ENCODE data around the gene PLEKHG4B.
"Not testable (repeated sequence)": the region's sequence is repeated elsewhere in the genome, so short reads cannot be mapped to it uniquely, and the experiment has no call there.

The PLEKHG4B gene

GRCh38 chr5:225334-225733 is 133.4 kb downstream of the PLEKHG4B start:
- ChIA-PET CTCF (no interaction called here), POLR2A (no interaction called here)
- DNase-seq (ENCODE audit: extremely low spot score), result no peak
- no peak for TF ChIP-seq CTCF (IDR thresholded peaks at IDR 0.05; ENCODE audit: control extremely low read depth, extremely low read depth, low read depth, missing control alignments)

GRCh38 chr5:227375-227774 is 135.4 kb downstream of the PLEKHG4B start:
- not testable (repeated sequence) for DNase-seq (ENCODE audit: extremely low spot score)
- CTCF ChIA-PET, result interaction anchor here (0.9 to 1.4 kb wide), 2 partner anchors 8 to 9 kb away, joined by 3 to 5 read pairs; partner anchors contain the start of genes CCDC127 and SDHA

GRCh38 chr5:228886-229285 is 136.9 kb downstream of the PLEKHG4B start:
- DNase-seq (ENCODE audit: extremely low spot score), result no peak
- POLR2A ChIA-PET, result no interaction called here
- no peak for TF ChIP-seq CTCF (IDR thresholded peaks at IDR 0.05; ENCODE audit: control extremely low read depth, extremely low read depth, low read depth, missing control alignments)
- CTCF ChIA-PET, result no interaction called here

More at GRCh38 chr5:227375-227774, 135.4 kb downstream of the PLEKHG4B start:
- POLR2A ChIA-PET, result not testable (repeated sequence)

GRCh38 chr5:230711-231110 is 138.7 kb downstream of the PLEKHG4B start:
- ChIA-PET POLR2A (no interaction called here), CTCF (no interaction called here)

GRCh38 chr5:231661-232060 is 139.7 kb downstream of the PLEKHG4B start:
- ChIA-PET CTCF (interaction anchor here (0.8 kb wide), 1 partner anchor 13 kb away, joined by 3 read pairs; the partner anchor contains the start of genes CCDC127 and SDHA), POLR2A (no interaction called here)
- no peak for TF ChIP-seq CTCF (IDR thresholded peaks at IDR 0.05; ENCODE audit: control extremely low read depth, extremely low read depth, low read depth, missing control alignments)
- no peak for DNase-seq (ENCODE audit: extremely low spot score)

More at GRCh38 chr5:230711-231110, 138.7 kb downstream of the PLEKHG4B start:
- no peak for TF ChIP-seq CTCF (IDR thresholded peaks at IDR 0.05; ENCODE audit: control extremely low read depth, extremely low read depth, low read depth, missing control alignments)
- DNase-seq (ENCODE audit: extremely low spot score), result no peak

- CTCF ChIA-PET, result interaction anchor here (1.3 to 1.5 kb wide), 2 partner anchors 11 to 51 kb away, joined by 3 read pairs; no protein-coding TSS in a partner anchor
- POLR2A ChIA-PET; DNase-seq (ENCODE audit: extremely low spot score): not testable (repeated sequence)
Measured at GRCh38 chr5:233426-233825, 141.5 kb downstream of the PLEKHG4B start.

- ChIA-PET CTCF (no interaction called here), POLR2A (interaction anchor here (0.6 to 0.7 kb wide), 2 partner anchors 121 to 275 kb away, joined by 4 read pairs; no protein-coding TSS in a partner anchor)
- DNase-seq (ENCODE audit: extremely low spot score), result no peak
- TF ChIP-seq CTCF (IDR thresholded peaks at IDR 0.05; ENCODE audit: control extremely low read depth, extremely low read depth, low read depth, missing control alignments), result no peak
Measured at GRCh38 chr5:234450-234849, 142.5 kb downstream of the PLEKHG4B start.

- DNase-seq (ENCODE audit: extremely low spot score), result not testable (repeated sequence)
Measured at GRCh38 chr5:235527-235926, 143.6 kb downstream of the PLEKHG4B start.

GRCh38 chr5:237931-238330 is 146.0 kb downstream of the PLEKHG4B start:
- CTCF ChIA-PET; DNase-seq (ENCODE audit: extremely low spot score); POLR2A ChIA-PET: not testable (repeated sequence)

More at GRCh38 chr5:235527-235926, 143.6 kb downstream of the PLEKHG4B start:
- CTCF ChIA-PET, result interaction anchor here (1.2 kb wide), 1 partner anchor 8 kb away, joined by 3 read pairs; no protein-coding TSS in a partner anchor
- POLR2A ChIA-PET, result not testable (repeated sequence)
